GM19238 (cell line): ENCODE measurements around the gene CLIC4.
"Not testable (repeated sequence)": the region's sequence is repeated elsewhere in the genome, so short reads cannot be mapped to it uniquely, and the experiment has no call there.

Experiments used
- DNase-seq: peaks from one replicate; pipeline ENCODE4 v3.0.0; 2011; ENCODE audit warnings: low spot score; ENCODE audit not compliant: insufficient read length

The CLIC4 gene

GRCh38 chr1:24745711-24746413 is 615 bp downstream of the CLIC4 start:
- DNase-seq: no peak

- no peak for DNase-seq
These were observed 3.2 kb downstream of the CLIC4 start for GRCh38 chr1:24748191-24749121.

GRCh38 chr1:24749252-24749651 is 4.0 kb downstream of the CLIC4 start:
- no peak for DNase-seq

- DNase-seq: no peak
These were observed 4.6 kb downstream of the CLIC4 start for GRCh38 chr1:24749886-24750285.

- DNase-seq: no peak
These were observed 6.6 kb downstream of the CLIC4 start for GRCh38 chr1:24751833-24752232.

- DNase-seq: no peak
These were observed 7.1 kb downstream of the CLIC4 start for GRCh38 chr1:24752305-24752704.

GRCh38 chr1:24754229-24754628 is 9.0 kb downstream of the CLIC4 start:
- no peak for DNase-seq

- DNase-seq: not testable (repeated sequence)
These were observed 10.1 kb downstream of the CLIC4 start for GRCh38 chr1:24755323-24755722.

GRCh38 chr1:24756395-24756794 is 11.1 kb downstream of the CLIC4 start:
- DNase-seq: no peak

GRCh38 chr1:24759492-24759891 is 14.2 kb downstream of the CLIC4 start:
- DNase-seq: no peak

GRCh38 chr1:24761582-24761981 is 16.3 kb downstream of the CLIC4 start:
- DNase-seq: no peak

GRCh38 chr1:24762133-24762676 is 17.0 kb downstream of the CLIC4 start:
- no peak for DNase-seq

GRCh38 chr1:24763671-24764070 is 18.4 kb downstream of the CLIC4 start:
- DNase-seq: no peak

GRCh38 chr1:24764439-24764838 is 19.2 kb downstream of the CLIC4 start:
- DNase-seq: no peak

- DNase-seq: no peak
These were observed 19.6 kb downstream of the CLIC4 start for GRCh38 chr1:24764848-24765247.

GRCh38 chr1:24765308-24765988 is 20.2 kb downstream of the CLIC4 start:
- DNase-seq: no peak

- no peak for DNase-seq
These were observed 22.1 kb downstream of the CLIC4 start for GRCh38 chr1:24767351-24767750.

GRCh38 chr1:24768873-24769605 is 23.8 kb downstream of the CLIC4 start:
- DNase-seq: no peak

GRCh38 chr1:24769656-24770651 is 24.7 kb downstream of the CLIC4 start:
- DNase-seq: no peak

GRCh38 chr1:24770881-24771280 is 25.6 kb downstream of the CLIC4 start:
- no peak for DNase-seq
